ENCODE data around the gene HOXA9. TPM values are rescaled to one million over a fixed set of nuclear protein-coding genes. Genes with fewer than 3 reads are reported as not detected.
A peak's percentile ranks its signal among the peaks of the same experiment; 100 is the strongest.

The HOXA9 gene
- total RNA-seq, 3 donors from 2014 or later, result 7.5 to 18.4 (median 9.0) TPM

- Histone ChIP-seq H3K4me1 (peaks cover 0 to 4% of the 10 kb centered on the region in 2 donors), H3K9me3 (no peaks in the 10 kb centered on the region), H3K36me3 (no peaks in the 10 kb centered on the region), H3K4me3 (peak overlapping the region; percentile 14 to 80 (median 75)), H3K27me3 (peaks cover 0 to 25% of the 10 kb centered on the region in 2 donors), H3K27ac (peak overlapping the region; percentile 95 to 96)
- no peak for TF ChIP-seq CTCF (IDR thresholded peaks at IDR 0.05)
- TF ChIP-seq POLR2A (IDR thresholded peaks at IDR 0.05), result no peak
- TF ChIP-seq POLR2AphosphoS5 (IDR thresholded peaks at IDR 0.05), result no peak
- intact Hi-C loops (cut with DNase I; ENCODE audit: low total_unique reads), result loop anchor here (5.0 kb wide), 2 partner anchors 532 to 773 kb away; no protein-coding TSS in a partner anchor
- peak in 1 of 2 donors; percentile 25 for DNase-seq (ENCODE audit: low spot score in 2 of 2)
Observed at GRCh38 chr7:27145165-27145913, 20.0 kb downstream of the HOXA9 start.

- intact Hi-C loops (cut with DNase I; ENCODE audit: low total_unique reads), result loop anchor here (5.0 kb wide), 4 partner anchors 47 to 772 kb away; partner anchors contain the start of gene HOXA1
- DNase-seq (ENCODE audit: low spot score in 2 of 2), result no peak
- peaks cover 0 to 25% of the 10 kb centered on the region in 2 donors for H3K27me3 ChIP-seq
- peaks cover 0 to 4% of the 10 kb centered on the region in 2 donors for H3K4me1 ChIP-seq
- H3K4me3 ChIP-seq, result peak overlapping the region; percentile 13 to 80 (median 75)
- H3K27ac ChIP-seq, result peak overlapping the region; percentile 95 to 96
- TF ChIP-seq POLR2A (IDR thresholded peaks at IDR 0.05) (no peak), CTCF (IDR thresholded peaks at IDR 0.05) (no peak), POLR2AphosphoS5 (IDR thresholded peaks at IDR 0.05) (no peak)
- no peaks in the 10 kb centered on the region for H3K9me3 ChIP-seq
- H3K36me3 ChIP-seq, result no peaks in the 10 kb centered on the region
Observed at GRCh38 chr7:27144781-27145164, 20.6 kb downstream of the HOXA9 start.

GRCh38 chr7:27143950-27144780 is 21.2 kb downstream of the HOXA9 start:
- Histone ChIP-seq H3K9me3 (no peaks in the 10 kb centered on the region), H3K4me3 (peak overlapping the region; percentile 13 to 80 (median 75)), H3K27ac (peak overlapping the region; percentile 95 to 96), H3K4me1 (peaks cover 0 to 4% of the 10 kb centered on the region in 2 donors), H3K36me3 (no peaks in the 10 kb centered on the region), H3K27me3 (peaks cover 0 to 25% of the 10 kb centered on the region in 2 donors)
- peak in 1 of 2 donors; percentile 17 for DNase-seq (ENCODE audit: low spot score in 2 of 2)
- intact Hi-C loops (cut with DNase I; ENCODE audit: low total_unique reads), result loop anchor here (5.0 kb wide), 2 partner anchors 47 to 287 kb away; partner anchors contain the start of gene HOXA1
- TF ChIP-seq POLR2A (IDR thresholded peaks at IDR 0.05) (no peak), CTCF (IDR thresholded peaks at IDR 0.05) (no peak), POLR2AphosphoS5 (IDR thresholded peaks at IDR 0.05) (no peak)

GRCh38 chr7:27143023-27143949 is 22.1 kb downstream of the HOXA9 start, which contains the start of gene HOXA5:
TSS of gene HOXA5 (minus strand) at chr7:27143681. CDS start at chr7:27143607, 74 bp downstream.
- TF ChIP-seq POLR2AphosphoS5 (IDR thresholded peaks at IDR 0.05), result peak; percentile 68 to 87 (median 84)
- peak; percentile 87 to 92 (median 89) for TF ChIP-seq CTCF (IDR thresholded peaks at IDR 0.05)
- TF ChIP-seq POLR2A (IDR thresholded peaks at IDR 0.05), result peak; percentile 66
- Histone ChIP-seq H3K27me3 (peaks cover 0 to 21% of the 10 kb centered on the region in 2 donors), H3K4me1 (peaks cover 0 to 4% of the 10 kb centered on the region in 2 donors), H3K4me3 (peak within 1 kb of the TSS; percentile 57 to 80 (median 75)), H3K9me3 (no peaks in the 10 kb centered on the region), H3K27ac (peak within 1 kb of the TSS; percentile 95 to 96), H3K36me3 (no peaks in the 10 kb centered on the region)
- intact Hi-C loops (cut with DNase I; ENCODE audit: low total_unique reads), result loop anchor here (5.0 kb wide), 2 partner anchors 46 to 286 kb away; partner anchors contain the start of gene HOXA1
- DNase-seq (ENCODE audit: low spot score in 2 of 2), result peak in 1 of 2 donors; percentile 94
